GM12891 (cell line): ENCODE measurements around the gene GM2A.

Source experiments
- PAX5 ChIP-seq: IDR thresholded peaks from 2 replicates; pipeline ENCODE4 v1.6.1; 2011; ENCODE audit warnings: low read length, moderate library complexity, mild to moderate bottlenecking; ENCODE audit not compliant: insufficient read depth, severe bottlenecking
- POLR2A ChIP-seq: IDR thresholded peaks from 2 replicates; pipeline ENCODE4 v1.6.1; 2011; ENCODE audit warnings: low read depth, low read length, control low read depth
- POLR2AphosphoS5 ChIP-seq: IDR thresholded peaks from 2 replicates; pipeline ENCODE4 v1.6.1; 2011; ENCODE audit warnings: low read depth, low read length, control low read depth
- POU2F2 ChIP-seq: IDR thresholded peaks from 2 replicates; pipeline ENCODE4 v1.6.1; 2011; ENCODE audit warnings: low read depth, mild to moderate bottlenecking, control low read depth, low read length, moderate library complexity
- SPI1 ChIP-seq: IDR thresholded peaks from 2 replicates; pipeline ENCODE4 v1.6.1; 2011; ENCODE audit warnings: low read depth, low read length, control low read depth
- TAF1 ChIP-seq: IDR thresholded peaks from 2 replicates; pipeline ENCODE4 v1.6.1; 2011; ENCODE audit warnings: low read depth, low read length, control low read depth

GRCh38 chr5:151216781-151217180, 36.2 kb upstream of the GM2A start:
- TF ChIP-seq POLR2A (no peak), TAF1 (no peak), POLR2AphosphoS5 (no peak), POU2F2 (no peak), PAX5 (no peak), SPI1 (no peak)
